Esophagus muscularis mucosa (tissue), 4 donors: ENCODE results near the gene TRPM3.

Experiments
- EP300 ChIP-seq: sonication (generic); formaldehyde crosslinking; IDR thresholded peaks from one replicate; pipeline ENCODE4 v1.6.1; 2017; ENCODE audit warnings: antibody characterized with exemption
- POLR2AphosphoS5 ChIP-seq, 2 donors: sonication (generic); formaldehyde crosslinking; IDR thresholded peaks; one replicate each; pipeline ENCODE4 v1.6.1; 2017; ENCODE audit warnings: antibody characterized with exemption in 2 of 2
- TF ChIP-seq, protein P1 (sequence below), 3 experiments: fragments of 200-600 bp in 2 of 3; fragments of 450-650 bp in 1 of 3; sonication (generic) in 2 of 3; IDR thresholded peaks; one replicate each; pipeline ENCODE4 v1.5.1; 2017 to 2019; ENCODE audit warnings: antibody characterized with exemption in 3 of 3, mild to moderate bottlenecking in 2 of 3, moderate library complexity in 1 of 3

DNA sequence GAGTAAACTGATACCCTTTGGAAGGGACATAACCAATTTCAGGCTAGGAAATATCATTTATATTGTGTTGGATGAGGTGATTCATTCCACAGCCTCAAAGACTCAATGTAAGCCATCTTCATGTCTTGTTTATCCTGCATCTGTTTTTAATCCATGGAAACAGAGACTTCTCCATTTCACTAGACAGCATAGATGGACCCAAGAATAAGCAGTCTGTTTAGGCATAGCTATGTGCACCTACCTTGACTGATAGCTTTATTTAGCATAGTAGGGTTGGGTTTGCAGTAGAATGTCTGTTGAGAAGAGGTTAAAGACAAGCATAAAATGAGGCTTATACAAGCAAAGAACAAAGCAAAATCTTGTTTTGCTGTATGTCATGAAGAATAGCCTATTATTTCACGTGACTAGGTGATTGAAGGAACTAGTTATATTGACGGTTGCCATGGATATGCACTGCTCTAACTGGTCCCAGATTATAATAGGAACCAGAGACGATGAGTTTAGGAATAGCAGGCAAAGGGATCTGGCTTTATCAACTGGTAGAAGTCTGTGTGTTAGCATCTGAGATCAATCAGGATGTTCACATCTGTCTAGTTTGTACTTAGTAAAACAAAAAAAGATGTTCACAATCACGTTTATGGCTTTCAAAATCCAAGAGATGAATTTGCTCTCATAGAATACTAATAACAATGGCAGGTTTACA lies 552.2 kb downstream of the TRPM3 start:
- TF ChIP-seq, protein P1, sequence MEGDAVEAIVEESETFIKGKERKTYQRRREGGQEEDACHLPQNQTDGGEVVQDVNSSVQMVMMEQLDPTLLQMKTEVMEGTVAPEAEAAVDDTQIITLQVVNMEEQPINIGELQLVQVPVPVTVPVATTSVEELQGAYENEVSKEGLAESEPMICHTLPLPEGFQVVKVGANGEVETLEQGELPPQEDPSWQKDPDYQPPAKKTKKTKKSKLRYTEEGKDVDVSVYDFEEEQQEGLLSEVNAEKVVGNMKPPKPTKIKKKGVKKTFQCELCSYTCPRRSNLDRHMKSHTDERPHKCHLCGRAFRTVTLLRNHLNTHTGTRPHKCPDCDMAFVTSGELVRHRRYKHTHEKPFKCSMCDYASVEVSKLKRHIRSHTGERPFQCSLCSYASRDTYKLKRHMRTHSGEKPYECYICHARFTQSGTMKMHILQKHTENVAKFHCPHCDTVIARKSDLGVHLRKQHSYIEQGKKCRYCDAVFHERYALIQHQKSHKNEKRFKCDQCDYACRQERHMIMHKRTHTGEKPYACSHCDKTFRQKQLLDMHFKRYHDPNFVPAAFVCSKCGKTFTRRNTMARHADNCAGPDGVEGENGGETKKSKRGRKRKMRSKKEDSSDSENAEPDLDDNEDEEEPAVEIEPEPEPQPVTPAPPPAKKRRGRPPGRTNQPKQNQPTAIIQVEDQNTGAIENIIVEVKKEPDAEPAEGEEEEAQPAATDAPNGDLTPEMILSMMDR (IDR thresholded peaks at IDR 0.05) = no peak
- TF ChIP-seq POLR2AphosphoS5 (IDR thresholded peaks at IDR 0.05) (no peak), EP300 (no peak)
